Urinary bladder (tissue), 4 donors: ENCODE data around the gene FBXL22. TPM values are rescaled to one million over a fixed set of nuclear protein-coding genes. Genes with fewer than 3 reads are reported as not detected.

Source experiments
- DNase-seq: peaks from one replicate; pipeline ENCODE4 v3.0.0-alpha.2; 2015; ENCODE audit errors: extremely low spot score
- H3K27ac ChIP-seq: one replicate; pipeline ENCODE4 v1.5.1; 2013; ENCODE audit warnings: low read depth, mild to moderate bottlenecking, moderate library complexity
- H3K36me3 ChIP-seq: one replicate; pipeline ENCODE4 v1.6.1; 2013; ENCODE audit warnings: mild to moderate bottlenecking, moderate library complexity; ENCODE audit not compliant: insufficient read depth
- H3K4me1 ChIP-seq: one replicate; pipeline ENCODE4 v1.6.1; 2013; ENCODE audit warnings: mild to moderate bottlenecking, moderate library complexity; ENCODE audit not compliant: insufficient read depth
- H3K4me3 ChIP-seq: one replicate; pipeline ENCODE4 v1.5.1; 2013; ENCODE audit warnings: low read depth, low read length
- WGBS: extraction: QIAGEN DNeasy Blood & Tissue Kit; methylation state at CpG from one replicate; pipeline ENCODE4 v1.1.7; 2013; 5-methylcytosine and 5-hydroxymethylcytosine counted together
- polyA plus RNA-seq: library from polyadenylated mRNA; stranded (reverse); fragments of 200-250 nt; gene quantifications from one replicate; pipeline ENCODE4 v1.2.3, GENCODE V29; 2013
- total RNA-seq: library from RNA; depleted of rRNA; stranded (reverse); fragments of >200 nt; gene quantifications from one replicate; pipeline ENCODE4 v1.2.3, GENCODE V29; 2014
- donor health status: healthy with polysubstance abuse.
- donor health status: healthy.

FBXL22 gene
- total RNA-seq = 26.2 TPM
- 100 TPM for polyA plus RNA-seq

GRCh38 chr15:63597038-63597790 is at the start of gene FBXL22:
Gene FBXL22 (plus strand): TSS chr15:63597387. CDS start chr15:63597393, 6 bp downstream.
- Histone ChIP-seq H3K27ac (peak within 1 kb of the TSS; percentile 49), H3K4me3 (peak within 1 kb of the TSS; percentile 8), H3K4me1 (no peaks in the 10 kb centered on the region), H3K36me3 (no peaks in the 10 kb centered on the region)
- no peak for DNase-seq
- 28% methylated on average over 23 of the region's 23 CpGs for whole genome bisulfite sequencing

- Histone ChIP-seq H3K4me1 (no peaks in the 10 kb centered on the region), H3K27ac (no peak overlapping the region), H3K36me3 (no peaks in the 10 kb centered on the region), H3K4me3 (no peak overlapping the region)
- DNase-seq = no peak
- WGBS = 46% methylated on average over 1 of the region's 1 CpG
These were observed 45.8 kb upstream of the FBXL22 start for GRCh38 chr15:63551400-63551799.

- no peaks in the 10 kb centered on the region for H3K36me3 ChIP-seq
- 8% methylated on average over 3 of the region's 3 CpGs for WGBS
- H3K4me3 ChIP-seq = no peak overlapping the region
- no peaks in the 10 kb centered on the region for H3K4me1 ChIP-seq
- H3K27ac ChIP-seq = peak overlapping the region; percentile 38
- peak; percentile 13 for DNase-seq
These were observed 43.8 kb upstream of the FBXL22 start for GRCh38 chr15:63553388-63553791.

- DNase-seq = no peak
- no peaks in the 10 kb centered on the region for H3K36me3 ChIP-seq
- H3K4me3 ChIP-seq = no peak overlapping the region
- no peaks in the 10 kb centered on the region for H3K4me1 ChIP-seq
- 60% methylated on average over 2 of the region's 2 CpGs for WGBS
- H3K27ac ChIP-seq = no peak overlapping the region
These were observed 42.8 kb upstream of the FBXL22 start for GRCh38 chr15:63554337-63554927.

- Histone ChIP-seq H3K4me1 (no peaks in the 10 kb centered on the region), H3K27ac (no peak overlapping the region), H3K4me3 (no peak overlapping the region), H3K36me3 (no peaks in the 10 kb centered on the region)
- DNase-seq = no peak
These were observed 41.7 kb upstream of the FBXL22 start for GRCh38 chr15:63555507-63555906.

- Histone ChIP-seq H3K4me1 (no peaks in the 10 kb centered on the region), H3K4me3 (no peak overlapping the region), H3K36me3 (no peaks in the 10 kb centered on the region), H3K27ac (no peak overlapping the region)
- DNase-seq = no peak
- 85% methylated on average over 6 of the region's 6 CpGs for WGBS
These were observed 40.9 kb upstream of the FBXL22 start for GRCh38 chr15:63556246-63556645.

GRCh38 chr15:63556736-63557135 is 40.5 kb upstream of the FBXL22 start:
- no peak overlapping the region for H3K4me3 ChIP-seq
- 97% methylated on average over 7 of the region's 7 CpGs for WGBS
- no peaks in the 10 kb centered on the region for H3K4me1 ChIP-seq
- H3K27ac ChIP-seq = no peak overlapping the region
- H3K36me3 ChIP-seq = no peaks in the 10 kb centered on the region
- no peak for DNase-seq

GRCh38 chr15:63559753-63560152 is 37.4 kb upstream of the FBXL22 start:
- DNase-seq = no peak
- 95% methylated on average over 5 of the region's 5 CpGs for WGBS
- Histone ChIP-seq H3K4me1 (no peaks in the 10 kb centered on the region), H3K4me3 (no peak overlapping the region), H3K36me3 (no peaks in the 10 kb centered on the region), H3K27ac (no peak overlapping the region)

- H3K4me1 ChIP-seq = no peaks in the 10 kb centered on the region
- no peak for DNase-seq
- H3K27ac ChIP-seq = no peak overlapping the region
- H3K36me3 ChIP-seq = no peaks in the 10 kb centered on the region
- WGBS = 93% methylated on average over 6 of the region's 6 CpGs
- H3K4me3 ChIP-seq = no peak overlapping the region
These were observed 36.3 kb upstream of the FBXL22 start for GRCh38 chr15:63560741-63561448.

GRCh38 chr15:63564093-63564492 is 33.1 kb upstream of the FBXL22 start:
- Histone ChIP-seq H3K36me3 (peaks cover 2% of the 10 kb centered on the region), H3K4me3 (no peak overlapping the region), H3K4me1 (no peaks in the 10 kb centered on the region), H3K27ac (no peak overlapping the region)
- no peak for DNase-seq
- 31% methylated on average over 3 of the region's 3 CpGs for WGBS

- Histone ChIP-seq H3K4me1 (no peaks in the 10 kb centered on the region), H3K27ac (no peak overlapping the region), H3K36me3 (peaks cover 2% of the 10 kb centered on the region), H3K4me3 (no peak overlapping the region)
- DNase-seq = no peak
- WGBS = 78% methylated on average over 2 of the region's 2 CpGs
These were observed 31.5 kb upstream of the FBXL22 start for GRCh38 chr15:63565536-63566186.

GRCh38 chr15:63572749-63573464 is 24.3 kb upstream of the FBXL22 start:
- Histone ChIP-seq H3K4me3 (no peak overlapping the region), H3K36me3 (peaks cover 1% of the 10 kb centered on the region), H3K4me1 (no peaks in the 10 kb centered on the region), H3K27ac (no peak overlapping the region)
- DNase-seq = no peak
- WGBS = 92% methylated on average over 7 of the region's 7 CpGs

- Histone ChIP-seq H3K27ac (no peak overlapping the region), H3K4me1 (no peaks in the 10 kb centered on the region), H3K36me3 (peaks cover 1% of the 10 kb centered on the region), H3K4me3 (no peak overlapping the region)
- no peak for DNase-seq
These were observed 23.7 kb upstream of the FBXL22 start for GRCh38 chr15:63573533-63573932.
